Esophagus muscularis mucosa (tissue), 4 donors: ENCODE measurements around the gene SEMA5B.

Experiments
- EP300 ChIP-seq: sonication (generic); formaldehyde crosslinking; IDR thresholded peaks from one replicate; pipeline ENCODE4 v1.6.1; 2017; ENCODE audit warnings: antibody characterized with exemption
- POLR2A ChIP-seq: fragments of 450-650 bp; IDR thresholded peaks from one replicate; pipeline ENCODE4 v1.6.1; 2017; ENCODE audit warnings: antibody characterized with exemption, moderate library complexity, mild to moderate bottlenecking, low read depth
- POLR2AphosphoS5 ChIP-seq, 2 donors: sonication (generic); formaldehyde crosslinking; IDR thresholded peaks; one replicate each; pipeline ENCODE4 v1.6.1; 2017; ENCODE audit warnings: antibody characterized with exemption in 2 of 2
- TF ChIP-seq, protein P1 (sequence below), 3 experiments: fragments of 200-600 bp in 2 of 3; fragments of 450-650 bp in 1 of 3; sonication (generic) in 2 of 3; IDR thresholded peaks; one replicate each; pipeline ENCODE4 v1.5.1; 2017 to 2019; ENCODE audit warnings: antibody characterized with exemption in 3 of 3, mild to moderate bottlenecking in 2 of 3, moderate library complexity in 1 of 3

DNA sequence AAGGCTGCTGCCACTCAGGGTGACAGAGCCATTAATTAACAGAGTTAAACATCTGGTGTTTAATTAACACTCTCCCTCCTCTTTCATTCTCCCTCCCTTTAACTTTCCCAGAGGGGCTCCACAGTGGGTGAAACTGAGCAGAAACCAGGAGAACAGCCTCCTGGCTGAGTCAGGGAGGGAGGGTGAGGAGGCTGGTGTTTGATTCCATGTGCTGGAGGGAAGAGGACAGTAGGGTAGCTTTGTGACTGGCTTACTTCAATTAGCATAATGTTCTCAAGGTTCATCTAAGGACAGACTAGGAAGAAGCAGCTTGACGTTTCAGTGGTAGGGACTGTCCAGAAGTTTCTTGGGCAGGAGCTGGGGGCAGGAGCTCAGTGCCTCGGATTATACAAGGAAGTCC, 62.8 kb downstream of the SEMA5B start:
- TF ChIP-seq, protein P1, sequence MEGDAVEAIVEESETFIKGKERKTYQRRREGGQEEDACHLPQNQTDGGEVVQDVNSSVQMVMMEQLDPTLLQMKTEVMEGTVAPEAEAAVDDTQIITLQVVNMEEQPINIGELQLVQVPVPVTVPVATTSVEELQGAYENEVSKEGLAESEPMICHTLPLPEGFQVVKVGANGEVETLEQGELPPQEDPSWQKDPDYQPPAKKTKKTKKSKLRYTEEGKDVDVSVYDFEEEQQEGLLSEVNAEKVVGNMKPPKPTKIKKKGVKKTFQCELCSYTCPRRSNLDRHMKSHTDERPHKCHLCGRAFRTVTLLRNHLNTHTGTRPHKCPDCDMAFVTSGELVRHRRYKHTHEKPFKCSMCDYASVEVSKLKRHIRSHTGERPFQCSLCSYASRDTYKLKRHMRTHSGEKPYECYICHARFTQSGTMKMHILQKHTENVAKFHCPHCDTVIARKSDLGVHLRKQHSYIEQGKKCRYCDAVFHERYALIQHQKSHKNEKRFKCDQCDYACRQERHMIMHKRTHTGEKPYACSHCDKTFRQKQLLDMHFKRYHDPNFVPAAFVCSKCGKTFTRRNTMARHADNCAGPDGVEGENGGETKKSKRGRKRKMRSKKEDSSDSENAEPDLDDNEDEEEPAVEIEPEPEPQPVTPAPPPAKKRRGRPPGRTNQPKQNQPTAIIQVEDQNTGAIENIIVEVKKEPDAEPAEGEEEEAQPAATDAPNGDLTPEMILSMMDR (IDR thresholded peaks at IDR 0.05): no peak
- TF ChIP-seq POLR2A (no peak), POLR2AphosphoS5 (IDR thresholded peaks at IDR 0.05) (no peak), EP300 (no peak)
